Osteocyte (in vitro differentiated cells): Measurements from ENCODE around the gene DCBLD2. TPM values are rescaled to one million over a fixed set of nuclear protein-coding genes. Genes with fewer than 3 reads are reported as not detected.

Experiments used
- DNase-seq: peaks from one replicate; pipeline ENCODE4 v3.0.0; 2021; ENCODE audit warnings: mixed read lengths; ENCODE audit not compliant: unreplicated experiment; ENCODE audit errors: extremely low spot score
- H3K27ac Mint-ChIP-seq: one replicate; pipeline ENCODE4 v1.8.0; 2021; ENCODE audit warnings: mild to moderate bottlenecking, mixed read lengths; ENCODE audit not compliant: unreplicated experiment
- H3K27me3 Mint-ChIP-seq: one replicate; pipeline ENCODE4 v1.8.0; 2021; ENCODE audit warnings: mixed read lengths; ENCODE audit not compliant: unreplicated experiment
- H3K36me3 Mint-ChIP-seq: one replicate; pipeline ENCODE4 v1.8.0; 2021; ENCODE audit warnings: mixed read lengths; ENCODE audit not compliant: unreplicated experiment
- H3K4me1 Mint-ChIP-seq: one replicate; pipeline ENCODE4 v1.8.0; 2021; ENCODE audit warnings: mixed read lengths; ENCODE audit not compliant: unreplicated experiment
- H3K4me3 Mint-ChIP-seq: one replicate; pipeline ENCODE4 v1.8.0; 2021; ENCODE audit warnings: mild to moderate bottlenecking, moderate library complexity, mixed read lengths; ENCODE audit not compliant: unreplicated experiment
- H3K9me3 Mint-ChIP-seq: one replicate; pipeline ENCODE4 v1.8.0; 2021; ENCODE audit warnings: mixed read lengths; ENCODE audit not compliant: unreplicated experiment
- total RNA-seq: library from RNA; stranded (reverse); gene quantifications from 2 replicates; pipeline ENCODE4 v1.2.1, GENCODE V29; 2021
- TF ChIP-seq, protein P1 (sequence below): fragments of 200-600 bp; sonication (generic); IDR thresholded peaks from 2 replicates; pipeline ENCODE4 v1.5.0; 2021; ENCODE audit warnings: antibody characterized with exemption, mild to moderate bottlenecking, moderate library complexity

The DCBLD2 gene
- total RNA-seq, 1 donor from 2014 or later: 83.2 TPM

DNA sequence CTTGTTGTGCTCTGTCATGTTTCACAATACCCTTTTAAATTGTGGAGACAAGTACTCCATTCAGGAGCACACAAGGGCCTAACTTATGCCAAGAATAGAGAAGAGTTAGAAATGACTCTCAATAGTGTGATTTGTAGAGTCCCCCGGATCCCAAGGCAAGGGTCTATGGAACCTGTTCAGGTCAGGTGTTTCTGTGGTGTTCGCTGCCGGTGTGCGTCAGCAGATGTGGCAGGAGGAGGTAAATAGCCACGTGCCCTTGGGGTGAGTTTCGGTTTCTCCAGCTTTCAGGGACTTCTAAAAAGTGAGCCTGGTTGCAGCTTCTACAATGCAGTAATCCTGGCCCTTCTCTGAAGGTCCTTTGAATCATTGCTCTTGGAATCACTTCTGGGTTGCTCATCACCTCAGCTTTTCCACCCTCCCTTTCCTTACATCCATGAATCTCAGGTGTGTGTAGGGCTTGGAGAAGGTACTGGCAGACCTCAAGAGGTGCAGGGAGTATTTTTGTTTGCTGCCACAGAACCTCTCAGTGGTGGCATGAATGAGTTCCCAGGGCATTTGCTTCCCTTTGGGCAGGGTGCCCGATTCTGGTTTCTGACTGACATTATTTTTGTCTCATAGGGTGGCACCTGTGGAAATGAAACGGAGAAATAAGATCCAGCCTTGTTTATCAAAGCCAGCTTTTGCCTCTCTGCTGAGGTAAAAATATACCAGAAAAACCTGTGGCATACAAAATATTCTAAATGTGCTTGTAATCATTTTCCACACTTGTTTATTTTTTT is 131.0 kb downstream of the DCBLD2 start:
- no peak for DNase-seq
- no peaks in the 10 kb centered on the region for H3K36me3 Mint-ChIP-seq
- no peak overlapping the region for H3K4me3 Mint-ChIP-seq
- no peaks in the 10 kb centered on the region for H3K27me3 Mint-ChIP-seq
- no peak overlapping the region for H3K27ac Mint-ChIP-seq
- TF ChIP-seq, protein P1, sequence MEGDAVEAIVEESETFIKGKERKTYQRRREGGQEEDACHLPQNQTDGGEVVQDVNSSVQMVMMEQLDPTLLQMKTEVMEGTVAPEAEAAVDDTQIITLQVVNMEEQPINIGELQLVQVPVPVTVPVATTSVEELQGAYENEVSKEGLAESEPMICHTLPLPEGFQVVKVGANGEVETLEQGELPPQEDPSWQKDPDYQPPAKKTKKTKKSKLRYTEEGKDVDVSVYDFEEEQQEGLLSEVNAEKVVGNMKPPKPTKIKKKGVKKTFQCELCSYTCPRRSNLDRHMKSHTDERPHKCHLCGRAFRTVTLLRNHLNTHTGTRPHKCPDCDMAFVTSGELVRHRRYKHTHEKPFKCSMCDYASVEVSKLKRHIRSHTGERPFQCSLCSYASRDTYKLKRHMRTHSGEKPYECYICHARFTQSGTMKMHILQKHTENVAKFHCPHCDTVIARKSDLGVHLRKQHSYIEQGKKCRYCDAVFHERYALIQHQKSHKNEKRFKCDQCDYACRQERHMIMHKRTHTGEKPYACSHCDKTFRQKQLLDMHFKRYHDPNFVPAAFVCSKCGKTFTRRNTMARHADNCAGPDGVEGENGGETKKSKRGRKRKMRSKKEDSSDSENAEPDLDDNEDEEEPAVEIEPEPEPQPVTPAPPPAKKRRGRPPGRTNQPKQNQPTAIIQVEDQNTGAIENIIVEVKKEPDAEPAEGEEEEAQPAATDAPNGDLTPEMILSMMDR: no peak
- no peaks in the 10 kb centered on the region for H3K9me3 Mint-ChIP-seq
- peaks cover 6% of the 10 kb centered on the region for H3K4me1 Mint-ChIP-seq

DNA sequence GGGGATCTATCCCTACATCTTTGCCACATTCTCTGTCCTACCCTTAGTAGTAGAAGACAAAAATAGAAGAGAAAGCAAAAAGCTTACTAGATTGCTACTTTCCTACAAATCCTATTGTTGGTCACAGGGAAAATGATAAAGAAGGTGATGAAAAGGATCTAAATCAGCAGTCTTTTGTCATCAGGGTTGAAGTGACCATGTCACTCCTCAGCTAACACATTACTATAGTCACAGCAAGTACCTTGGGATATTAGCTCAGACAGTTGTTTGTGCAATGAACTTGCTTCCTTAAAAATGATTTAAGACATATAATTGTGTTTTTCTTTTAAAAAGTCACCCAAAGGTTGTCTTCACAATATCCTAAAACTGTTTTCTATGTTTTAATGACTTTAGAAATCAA is 132.0 kb downstream of the DCBLD2 start:
- no peaks in the 10 kb centered on the region for H3K9me3 Mint-ChIP-seq
- H3K27ac Mint-ChIP-seq: no peak overlapping the region
- no peaks in the 10 kb centered on the region for H3K27me3 Mint-ChIP-seq
- TF ChIP-seq, protein P1: no peak
- H3K4me1 Mint-ChIP-seq: peaks cover 6% of the 10 kb centered on the region
- no peaks in the 10 kb centered on the region for H3K36me3 Mint-ChIP-seq
- H3K4me3 Mint-ChIP-seq: no peak overlapping the region
- DNase-seq: no peak

DNA sequence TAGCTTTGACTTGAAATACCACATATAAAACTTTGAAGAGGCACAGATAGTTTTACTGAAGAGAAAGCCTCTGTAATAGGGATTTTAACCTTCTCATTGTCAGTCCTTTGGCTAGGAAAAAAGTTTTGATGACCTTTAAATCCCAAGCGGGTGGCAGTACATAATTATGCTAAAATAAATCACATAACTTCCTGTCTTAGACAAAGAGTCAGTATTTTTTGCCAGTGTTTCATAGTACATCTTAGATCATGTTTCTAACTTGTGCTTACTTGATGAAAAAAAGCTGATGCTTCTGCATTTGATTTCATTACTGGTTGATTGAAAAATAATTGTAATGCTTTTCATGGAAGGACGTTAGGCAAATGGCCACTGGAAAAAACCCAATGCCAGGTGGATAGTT is 132.5 kb downstream of the DCBLD2 start:
- TF ChIP-seq, protein P1: no peak
- Mint-ChIP-seq H3K36me3 (no peaks in the 10 kb centered on the region), H3K9me3 (no peaks in the 10 kb centered on the region), H3K4me1 (peaks cover 6% of the 10 kb centered on the region), H3K4me3 (no peak overlapping the region), H3K27ac (no peak overlapping the region), H3K27me3 (no peaks in the 10 kb centered on the region)
- DNase-seq: no peak

DNA sequence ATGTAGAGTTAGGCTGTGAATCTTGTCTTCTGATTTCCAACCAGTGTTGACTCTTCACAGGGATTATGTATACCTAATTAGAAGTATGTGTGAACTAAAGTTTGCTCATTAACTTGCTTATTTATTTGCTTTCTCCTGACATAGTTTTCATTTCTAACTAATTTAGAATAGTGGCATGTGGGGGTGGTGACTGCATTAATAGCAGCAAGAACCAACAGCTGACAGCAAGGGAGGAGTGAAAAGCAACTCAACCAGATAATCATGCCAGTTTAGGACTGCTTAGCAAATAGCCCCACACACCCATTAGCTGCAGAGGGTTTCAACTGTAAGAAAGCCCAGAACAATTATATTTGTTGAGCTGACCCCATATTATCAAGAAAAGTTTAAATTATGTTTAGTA is 134.6 kb downstream of the DCBLD2 start:
- Mint-ChIP-seq H3K27me3 (peaks cover 2% of the 10 kb centered on the region), H3K4me1 (peaks cover 6% of the 10 kb centered on the region), H3K36me3 (no peaks in the 10 kb centered on the region), H3K27ac (no peak overlapping the region), H3K9me3 (no peaks in the 10 kb centered on the region), H3K4me3 (no peak overlapping the region)
- TF ChIP-seq, protein P1: no peak
- DNase-seq: no peak

DNA sequence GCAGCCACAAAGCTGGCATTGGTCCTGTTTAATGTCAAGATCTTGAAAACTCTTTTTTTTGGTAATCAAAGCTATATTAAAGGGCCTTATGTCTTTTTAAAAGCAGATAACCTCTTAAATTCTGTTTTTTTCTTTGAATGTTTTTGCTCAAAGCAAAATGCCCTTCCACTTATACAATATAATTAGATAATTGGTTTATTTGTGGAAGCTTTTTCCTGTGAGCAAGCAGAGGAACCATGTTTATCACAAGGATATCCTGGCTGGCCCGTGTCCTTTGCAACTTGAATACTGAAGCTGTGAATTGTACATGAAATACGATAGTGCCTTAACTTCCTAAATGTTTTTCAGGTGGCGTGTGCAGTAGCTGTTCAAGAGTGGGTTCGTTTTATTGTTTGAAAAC is 135.8 kb downstream of the DCBLD2 start:
- no peaks in the 10 kb centered on the region for H3K9me3 Mint-ChIP-seq
- no peak for DNase-seq
- peaks cover 2% of the 10 kb centered on the region for H3K27me3 Mint-ChIP-seq
- peaks cover 6% of the 10 kb centered on the region for H3K4me1 Mint-ChIP-seq
- no peak overlapping the region for H3K27ac Mint-ChIP-seq
- H3K4me3 Mint-ChIP-seq: no peak overlapping the region
- TF ChIP-seq, protein P1: no peak
- H3K36me3 Mint-ChIP-seq: no peaks in the 10 kb centered on the region
